ENCODE results near the gene RGMA.

Gene RGMA

DNA sequence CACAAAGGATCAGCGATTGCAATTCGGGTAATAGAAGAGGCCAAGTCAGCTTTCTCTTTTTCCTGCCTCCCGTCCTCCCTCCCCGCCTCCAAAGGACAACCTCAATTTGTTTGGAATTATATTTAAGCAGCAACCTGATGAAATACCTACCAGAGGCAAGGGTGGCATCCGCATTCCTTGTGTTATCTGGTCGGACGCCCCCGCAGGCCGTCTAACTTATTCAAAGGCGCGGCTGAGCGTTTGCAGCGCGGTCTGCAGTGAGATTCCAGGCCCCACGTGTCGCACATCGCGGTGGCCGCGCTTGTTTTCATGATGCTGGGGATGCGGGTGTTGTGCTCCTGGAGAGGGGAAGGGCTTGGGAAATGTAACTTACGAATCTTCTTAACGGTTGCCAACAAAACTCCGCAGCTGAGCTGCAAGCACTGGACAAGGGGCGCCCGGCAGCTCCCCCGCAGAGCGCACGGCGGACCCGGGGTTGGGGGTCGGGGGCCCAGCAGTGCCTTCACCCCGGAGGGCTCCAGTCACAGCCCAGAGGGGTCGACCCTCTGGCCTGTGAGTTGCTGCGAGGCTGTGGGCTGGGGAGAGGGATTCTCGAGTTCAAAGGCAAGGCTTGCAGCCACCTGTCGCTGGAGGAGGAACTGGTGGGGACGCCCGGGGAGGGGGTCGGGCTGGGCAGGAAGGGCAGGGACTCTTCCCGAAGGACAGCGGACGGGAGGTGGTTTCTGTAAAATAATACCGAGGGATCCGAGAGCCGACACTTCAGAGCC is 20.5 kb upstream of the RGMA start:
- WGBS (ENCODE audit: extremely low coverage, insufficient coverage, low lambda C conversion rate): no CpG with 5 or more reads among the region's 46 CpGs
- no peaks in the 10 kb centered on the region for H3K36me3 ChIP-seq (ENCODE audit: control insufficient read depth, insufficient read depth, low read length)

DNA sequence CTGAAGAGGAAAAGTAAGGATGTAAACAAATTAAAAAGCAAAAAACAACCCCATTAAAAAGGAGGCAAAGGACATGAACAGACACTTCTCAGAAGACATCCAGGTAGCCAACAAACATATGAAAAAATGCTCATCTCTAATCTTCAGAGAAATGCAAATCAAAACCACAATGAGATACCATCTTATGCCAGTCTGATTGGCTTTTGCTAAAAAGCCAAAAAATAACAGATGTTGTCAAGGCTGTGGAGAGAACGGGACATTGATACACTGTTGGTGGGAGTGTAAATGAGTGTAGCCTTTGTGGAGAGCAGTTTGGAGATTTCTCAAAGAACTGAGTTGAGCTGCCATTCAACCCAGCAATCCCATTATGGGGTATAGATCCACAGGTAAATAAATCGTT is 18.6 kb upstream of the RGMA start:
- Histone ChIP-seq H3K9ac (ENCODE audit: low read length) (no peak overlapping the region), H3K56ac (ENCODE audit: low read length) (no peak overlapping the region), H3K23ac (ENCODE audit: low read length) (no peak overlapping the region), H3K4me2 (ENCODE audit: low read length) (no peak overlapping the region), H4K8ac (ENCODE audit: low read depth, low read length) (no peak overlapping the region), H3K18ac (ENCODE audit: low read length) (no peak overlapping the region), H3K4me1 (ENCODE audit: control insufficient read depth, low read depth, low read length) (no peaks in the 10 kb centered on the region), H3K27me3 (ENCODE audit: insufficient read depth, low read length, poor library complexity) (no peaks in the 10 kb centered on the region), H3K4me3 (ENCODE audit: low read length) (no peak overlapping the region), H2AK5ac (ENCODE audit: low read length) (no peak overlapping the region), H3K27ac (ENCODE audit: low read depth, low read length) (no peak overlapping the region), H3K79me1 (ENCODE audit: low read length) (no peaks in the 10 kb centered on the region), H2BK15ac (replicated peaks; ENCODE audit: low read depth) (no peak overlapping the region), H3K4ac (ENCODE audit: low read depth, low read length) (no peak overlapping the region), H2BK5ac (ENCODE audit: low read length) (no peak overlapping the region), H2BK120ac (ENCODE audit: low read depth, low read length) (no peak overlapping the region), H3K36me3 (ENCODE audit: control insufficient read depth, insufficient read depth, low read length) (no peaks in the 10 kb centered on the region), H3K79me2 (ENCODE audit: control insufficient read depth, insufficient read depth, low read length) (no peaks in the 10 kb centered on the region), H4K5ac (ENCODE audit: low read length) (no peak overlapping the region)
- DNase-seq: no peak
- WGBS (ENCODE audit: extremely low coverage, insufficient coverage, low lambda C conversion rate): no CpG with 5 or more reads among the region's 2 CpGs

More for the DNA sequence above, 20.5 kb upstream of the RGMA start:
- Histone ChIP-seq H3K27me3 (ENCODE audit: insufficient read depth, low read length, poor library complexity) (no peaks in the 10 kb centered on the region), H3K27ac (ENCODE audit: low read depth, low read length) (no peak overlapping the region), H3K4me2 (ENCODE audit: low read length) (peak overlapping the region; percentile 31), H3K23ac (ENCODE audit: low read length) (no peak overlapping the region), H2BK15ac (replicated peaks; ENCODE audit: low read depth) (no peak overlapping the region), H4K5ac (ENCODE audit: low read length) (no peak overlapping the region), H4K8ac (ENCODE audit: low read depth, low read length) (no peak overlapping the region), H3K4me1 (ENCODE audit: control insufficient read depth, low read depth, low read length) (no peaks in the 10 kb centered on the region), H3K4me3 (ENCODE audit: low read length) (no peak overlapping the region), H3K9ac (ENCODE audit: low read length) (no peak overlapping the region), H3K79me2 (ENCODE audit: control insufficient read depth, insufficient read depth, low read length) (no peaks in the 10 kb centered on the region), H2BK5ac (ENCODE audit: low read length) (no peak overlapping the region), H3K4ac (ENCODE audit: low read depth, low read length) (no peak overlapping the region), H3K56ac (ENCODE audit: low read length) (peak overlapping the region; percentile 34), H2BK120ac (ENCODE audit: low read depth, low read length) (no peak overlapping the region), H3K18ac (ENCODE audit: low read length) (no peak overlapping the region), H2AK5ac (ENCODE audit: low read length) (no peak overlapping the region), H3K79me1 (ENCODE audit: low read length) (no peaks in the 10 kb centered on the region)
- peak; percentile 69 for DNase-seq

DNA sequence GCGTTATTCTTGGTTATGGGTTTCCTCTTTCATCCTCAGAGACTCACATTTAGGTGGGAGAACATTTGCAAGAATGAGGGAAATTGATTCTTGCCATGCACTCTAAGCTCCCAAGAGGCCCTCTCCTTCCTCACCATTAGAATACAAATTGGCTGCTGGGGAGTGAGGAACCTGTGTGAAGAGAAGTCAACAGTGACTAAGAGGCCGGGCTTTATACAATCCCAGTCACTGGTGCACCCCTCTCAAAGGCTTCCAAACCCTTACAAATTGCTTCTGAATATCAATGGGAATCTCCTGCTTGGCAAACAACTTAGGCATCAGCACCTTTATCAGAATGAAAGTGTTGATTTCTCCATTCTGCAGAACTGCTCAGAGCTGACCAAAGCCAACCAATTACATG is 16.5 kb upstream of the RGMA start:
- Histone ChIP-seq H3K9ac (ENCODE audit: low read length) (no peak overlapping the region), H3K79me1 (ENCODE audit: low read length) (no peaks in the 10 kb centered on the region), H4K5ac (ENCODE audit: low read length) (no peak overlapping the region), H2BK5ac (ENCODE audit: low read length) (no peak overlapping the region), H2BK15ac (replicated peaks; ENCODE audit: low read depth) (no peak overlapping the region), H3K18ac (ENCODE audit: low read length) (no peak overlapping the region), H2BK120ac (ENCODE audit: low read depth, low read length) (no peak overlapping the region), H3K4me2 (ENCODE audit: low read length) (no peak overlapping the region), H3K4me3 (ENCODE audit: low read length) (no peak overlapping the region), H4K8ac (ENCODE audit: low read depth, low read length) (no peak overlapping the region), H3K4ac (ENCODE audit: low read depth, low read length) (no peak overlapping the region), H3K56ac (ENCODE audit: low read length) (no peak overlapping the region), H3K27me3 (ENCODE audit: insufficient read depth, low read length, poor library complexity) (no peaks in the 10 kb centered on the region), H3K4me1 (ENCODE audit: control insufficient read depth, low read depth, low read length) (no peaks in the 10 kb centered on the region), H3K23ac (ENCODE audit: low read length) (no peak overlapping the region), H3K27ac (ENCODE audit: low read depth, low read length) (no peak overlapping the region), H3K36me3 (ENCODE audit: control insufficient read depth, insufficient read depth, low read length) (no peaks in the 10 kb centered on the region), H3K79me2 (ENCODE audit: control insufficient read depth, insufficient read depth, low read length) (no peaks in the 10 kb centered on the region), H2AK5ac (ENCODE audit: low read length) (no peak overlapping the region)
- DNase-seq: no peak
- no CpG with 5 or more reads among the region's 2 CpGs for WGBS (ENCODE audit: extremely low coverage, insufficient coverage, low lambda C conversion rate)

DNA sequence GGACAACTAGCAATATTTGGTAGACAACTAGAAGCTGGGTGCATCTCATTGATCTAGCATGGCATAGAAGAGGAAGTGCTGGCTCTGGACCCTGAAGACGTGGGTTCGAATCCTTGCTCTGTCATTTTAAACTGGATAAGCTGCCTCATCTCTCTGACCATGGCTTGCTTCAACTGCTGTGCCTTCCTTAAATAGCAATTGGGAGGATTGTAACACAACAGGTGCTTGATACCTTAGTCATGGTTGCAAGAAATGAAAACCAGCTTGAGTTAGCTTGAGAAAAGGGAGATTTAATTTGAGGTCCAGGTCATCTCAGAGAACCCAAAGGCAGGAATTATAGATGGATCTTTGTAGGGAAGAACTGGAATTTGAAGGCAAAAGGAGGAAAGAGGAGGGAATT is 14.8 kb upstream of the RGMA start:
- no CpG with 5 or more reads among the region's 2 CpGs for WGBS (ENCODE audit: extremely low coverage, insufficient coverage, low lambda C conversion rate)
- Histone ChIP-seq H3K4me1 (ENCODE audit: control insufficient read depth, low read depth, low read length) (no peaks in the 10 kb centered on the region), H2AK5ac (ENCODE audit: low read length) (no peak overlapping the region), H3K4me2 (ENCODE audit: low read length) (no peak overlapping the region), H2BK120ac (ENCODE audit: low read depth, low read length) (no peak overlapping the region), H3K56ac (ENCODE audit: low read length) (no peak overlapping the region), H3K79me2 (ENCODE audit: control insufficient read depth, insufficient read depth, low read length) (no peaks in the 10 kb centered on the region), H3K18ac (ENCODE audit: low read length) (no peak overlapping the region), H3K36me3 (ENCODE audit: control insufficient read depth, insufficient read depth, low read length) (no peaks in the 10 kb centered on the region), H3K4me3 (ENCODE audit: low read length) (no peak overlapping the region), H4K5ac (ENCODE audit: low read length) (no peak overlapping the region), H3K79me1 (ENCODE audit: low read length) (no peaks in the 10 kb centered on the region), H3K27me3 (ENCODE audit: insufficient read depth, low read length, poor library complexity) (no peaks in the 10 kb centered on the region), H2BK5ac (ENCODE audit: low read length) (no peak overlapping the region), H3K27ac (ENCODE audit: low read depth, low read length) (no peak overlapping the region), H2BK15ac (replicated peaks; ENCODE audit: low read depth) (no peak overlapping the region), H3K23ac (ENCODE audit: low read length) (no peak overlapping the region), H3K9ac (ENCODE audit: low read length) (no peak overlapping the region), H3K4ac (ENCODE audit: low read depth, low read length) (no peak overlapping the region), H4K8ac (ENCODE audit: low read depth, low read length) (no peak overlapping the region)
- DNase-seq: no peak

- H2BK5ac ChIP-seq (ENCODE audit: low read length): no peak overlapping the region
- H3K4me2 ChIP-seq (ENCODE audit: low read length): no peak overlapping the region
- no peak overlapping the region for H4K8ac ChIP-seq (ENCODE audit: low read depth, low read length)
- H3K56ac ChIP-seq (ENCODE audit: low read length): no peak overlapping the region
- no peak overlapping the region for H2BK15ac ChIP-seq (replicated peaks; ENCODE audit: low read depth)
- H2AK5ac ChIP-seq (ENCODE audit: low read length): no peak overlapping the region
- H3K79me1 ChIP-seq (ENCODE audit: low read length): no peaks in the 10 kb centered on the region
- H4K5ac ChIP-seq (ENCODE audit: low read length): no peak overlapping the region
- no peak for DNase-seq
- no peaks in the 10 kb centered on the region for H3K27me3 ChIP-seq (ENCODE audit: insufficient read depth, low read length, poor library complexity)
- no peak overlapping the region for H3K18ac ChIP-seq (ENCODE audit: low read length)
- H3K9ac ChIP-seq (ENCODE audit: low read length): no peak overlapping the region
- WGBS (ENCODE audit: extremely low coverage, insufficient coverage, low lambda C conversion rate): no CpG with 5 or more reads among the region's 7 CpGs
- H2BK120ac ChIP-seq (ENCODE audit: low read depth, low read length): no peak overlapping the region
- H3K4me1 ChIP-seq (ENCODE audit: control insufficient read depth, low read depth, low read length): no peaks in the 10 kb centered on the region
- no peak overlapping the region for H3K27ac ChIP-seq (ENCODE audit: low read depth, low read length)
- H3K4me3 ChIP-seq (ENCODE audit: low read length): no peak overlapping the region
- no peak overlapping the region for H3K4ac ChIP-seq (ENCODE audit: low read depth, low read length)
- H3K79me2 ChIP-seq (ENCODE audit: control insufficient read depth, insufficient read depth, low read length): no peaks in the 10 kb centered on the region
- no peak overlapping the region for H3K23ac ChIP-seq (ENCODE audit: low read length)
- no peaks in the 10 kb centered on the region for H3K36me3 ChIP-seq (ENCODE audit: control insufficient read depth, insufficient read depth, low read length)
These were observed 13.2 kb upstream of the RGMA start for GRCh38 chr15:93102211-93102610.

- Histone ChIP-seq H3K79me1 (ENCODE audit: low read length) (no peaks in the 10 kb centered on the region), H3K27me3 (ENCODE audit: insufficient read depth, low read length, poor library complexity) (peaks cover 12% of the 10 kb centered on the region), H3K23ac (ENCODE audit: low read length) (no peak overlapping the region), H2BK120ac (ENCODE audit: low read depth, low read length) (no peak overlapping the region), H3K56ac (ENCODE audit: low read length) (no peak overlapping the region), H2AK5ac (ENCODE audit: low read length) (no peak overlapping the region), H3K79me2 (ENCODE audit: control insufficient read depth, insufficient read depth, low read length) (no peaks in the 10 kb centered on the region), H2BK15ac (replicated peaks; ENCODE audit: low read depth) (no peak overlapping the region), H3K18ac (ENCODE audit: low read length) (no peak overlapping the region), H3K9ac (ENCODE audit: low read length) (no peak overlapping the region), H3K4me1 (ENCODE audit: control insufficient read depth, low read depth, low read length) (no peaks in the 10 kb centered on the region), H3K4me2 (ENCODE audit: low read length) (no peak overlapping the region), H4K8ac (ENCODE audit: low read depth, low read length) (no peak overlapping the region), H2BK5ac (ENCODE audit: low read length) (no peak overlapping the region), H3K4ac (ENCODE audit: low read depth, low read length) (no peak overlapping the region), H4K5ac (ENCODE audit: low read length) (no peak overlapping the region), H3K36me3 (ENCODE audit: control insufficient read depth, insufficient read depth, low read length) (no peaks in the 10 kb centered on the region), H3K4me3 (ENCODE audit: low read length) (no peak overlapping the region), H3K27ac (ENCODE audit: low read depth, low read length) (no peak overlapping the region)
- DNase-seq: no peak
- WGBS (ENCODE audit: extremely low coverage, insufficient coverage, low lambda C conversion rate): no CpG with 5 or more reads among the region's 6 CpGs
These were observed 4.8 kb upstream of the RGMA start for GRCh38 chr15:93093765-93094164.

Measured in mesendoderm (in vitro differentiated cells).